ENCODE results near the gene MAN2B1. TPM values are rescaled to one million over a fixed set of nuclear protein-coding genes. Genes with fewer than 3 reads are reported as not detected.

Gene MAN2B1
- total and polyA plus RNA-seq, 2 of the 13 experiments (the other 11 are each of a cell fraction or from before 2014, with no cell fraction given), result 23.6 to 23.8 TPM

GRCh38 chr19:12611361-12611699, 55.2 kb downstream of the MAN2B1 start (continued):
- TF ChIP-seq BCL3 (CRISPR knock-in tag; IDR thresholded peaks at IDR 0.05), result no peak
- no peak for TF ChIP-seq RFXAP (CRISPR knock-in tag; IDR thresholded peaks at IDR 0.05; ENCODE audit: borderline replicate concordance)
- TF ChIP-seq SIN3A (IDR thresholded peaks at IDR 0.05; ENCODE audit: borderline replicate concordance, low read depth, low read length), result no peak
- TF ChIP-seq, protein P1, sequence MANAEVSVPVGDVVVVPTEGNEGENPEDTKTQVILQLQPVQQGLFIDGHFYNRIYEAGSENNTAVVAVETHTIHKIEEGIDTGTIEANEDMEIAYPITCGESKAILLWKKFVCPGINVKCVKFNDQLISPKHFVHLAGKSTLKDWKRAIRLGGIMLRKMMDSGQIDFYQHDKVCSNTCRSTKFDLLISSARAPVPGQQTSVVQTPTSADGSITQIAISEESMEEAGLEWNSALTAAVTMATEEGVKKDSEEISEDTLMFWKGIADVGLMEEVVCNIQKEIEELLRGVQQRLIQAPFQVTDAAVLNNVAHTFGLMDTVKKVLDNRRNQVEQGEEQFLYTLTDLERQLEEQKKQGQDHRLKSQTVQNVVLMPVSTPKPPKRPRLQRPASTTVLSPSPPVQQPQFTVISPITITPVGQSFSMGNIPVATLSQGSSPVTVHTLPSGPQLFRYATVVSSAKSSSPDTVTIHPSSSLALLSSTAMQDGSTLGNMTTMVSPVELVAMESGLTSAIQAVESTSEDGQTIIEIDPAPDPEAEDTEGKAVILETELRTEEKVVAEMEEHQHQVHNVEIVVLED (CRISPR knock-in tag; IDR thresholded peaks at IDR 0.05; ENCODE audit: borderline replicate concordance), result no peak
- TF ChIP-seq, protein P2, sequence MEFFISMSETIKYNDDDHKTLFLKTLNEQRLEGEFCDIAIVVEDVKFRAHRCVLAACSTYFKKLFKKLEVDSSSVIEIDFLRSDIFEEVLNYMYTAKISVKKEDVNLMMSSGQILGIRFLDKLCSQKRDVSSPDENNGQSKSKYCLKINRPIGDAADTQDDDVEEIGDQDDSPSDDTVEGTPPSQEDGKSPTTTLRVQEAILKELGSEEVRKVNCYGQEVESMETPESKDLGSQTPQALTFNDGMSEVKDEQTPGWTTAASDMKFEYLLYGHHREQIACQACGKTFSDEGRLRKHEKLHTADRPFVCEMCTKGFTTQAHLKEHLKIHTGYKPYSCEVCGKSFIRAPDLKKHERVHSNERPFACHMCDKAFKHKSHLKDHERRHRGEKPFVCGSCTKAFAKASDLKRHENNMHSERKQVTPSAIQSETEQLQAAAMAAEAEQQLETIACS (CRISPR knock-in tag; IDR thresholded peaks at IDR 0.05), result no peak
- no peak for TF ChIP-seq ZNF747 (CRISPR knock-in tag; IDR thresholded peaks at IDR 0.05; ENCODE audit: borderline replicate concordance)
- TF ChIP-seq, protein P3, sequence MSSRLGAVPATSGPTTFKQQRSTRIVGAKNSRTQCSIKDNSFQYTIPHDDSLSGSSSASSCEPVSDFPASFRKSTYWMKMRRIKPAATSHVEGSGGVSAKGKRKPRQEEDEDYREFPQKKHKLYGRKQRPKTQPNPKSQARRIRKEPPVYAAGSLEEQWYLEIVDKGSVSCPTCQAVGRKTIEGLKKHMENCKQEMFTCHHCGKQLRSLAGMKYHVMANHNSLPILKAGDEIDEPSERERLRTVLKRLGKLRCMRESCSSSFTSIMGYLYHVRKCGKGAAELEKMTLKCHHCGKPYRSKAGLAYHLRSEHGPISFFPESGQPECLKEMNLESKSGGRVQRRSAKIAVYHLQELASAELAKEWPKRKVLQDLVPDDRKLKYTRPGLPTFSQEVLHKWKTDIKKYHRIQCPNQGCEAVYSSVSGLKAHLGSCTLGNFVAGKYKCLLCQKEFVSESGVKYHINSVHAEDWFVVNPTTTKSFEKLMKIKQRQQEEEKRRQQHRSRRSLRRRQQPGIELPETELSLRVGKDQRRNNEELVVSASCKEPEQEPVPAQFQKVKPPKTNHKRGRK (CRISPR knock-in tag; IDR thresholded peaks at IDR 0.05), result no peak
- TF ChIP-seq ZBTB33 (CRISPR knock-in tag; IDR thresholded peaks at IDR 0.05), result no peak
- no peak for TF ChIP-seq ZNF780A (CRISPR knock-in tag; IDR thresholded peaks at IDR 0.05)
- peak; percentile 3; the same call in 1 of the 2 replicates for TF ChIP-seq ZNF430 (CRISPR knock-in tag; IDR thresholded peaks at IDR 0.05)
- no peak for TF ChIP-seq ZNF468 (CRISPR knock-in tag; IDR thresholded peaks at IDR 0.05)
- no peak for TF ChIP-seq NRL (CRISPR knock-in tag; IDR thresholded peaks at IDR 0.05; ENCODE audit: borderline replicate concordance)
- no peak for TF ChIP-seq MED8 (CRISPR knock-in tag; IDR thresholded peaks at IDR 0.05; ENCODE audit: insufficient replicate concordance)
- TF ChIP-seq ARID3A (IDR thresholded peaks at IDR 0.05; ENCODE audit: low read depth, low read length), result no peak
- no peak for TF ChIP-seq ARNTL (CRISPR knock-in tag; IDR thresholded peaks at IDR 0.05)
- TF ChIP-seq HMG20A (CRISPR knock-in tag; IDR thresholded peaks at IDR 0.05; ENCODE audit: borderline replicate concordance), result no peak
- no peak for TF ChIP-seq ZNF138 (CRISPR knock-in tag; IDR thresholded peaks at IDR 0.05; ENCODE audit: low read depth)

Data from HepG2 (cell line).